ENCODE data around the gene PDE8B.

The PDE8B gene

DNA sequence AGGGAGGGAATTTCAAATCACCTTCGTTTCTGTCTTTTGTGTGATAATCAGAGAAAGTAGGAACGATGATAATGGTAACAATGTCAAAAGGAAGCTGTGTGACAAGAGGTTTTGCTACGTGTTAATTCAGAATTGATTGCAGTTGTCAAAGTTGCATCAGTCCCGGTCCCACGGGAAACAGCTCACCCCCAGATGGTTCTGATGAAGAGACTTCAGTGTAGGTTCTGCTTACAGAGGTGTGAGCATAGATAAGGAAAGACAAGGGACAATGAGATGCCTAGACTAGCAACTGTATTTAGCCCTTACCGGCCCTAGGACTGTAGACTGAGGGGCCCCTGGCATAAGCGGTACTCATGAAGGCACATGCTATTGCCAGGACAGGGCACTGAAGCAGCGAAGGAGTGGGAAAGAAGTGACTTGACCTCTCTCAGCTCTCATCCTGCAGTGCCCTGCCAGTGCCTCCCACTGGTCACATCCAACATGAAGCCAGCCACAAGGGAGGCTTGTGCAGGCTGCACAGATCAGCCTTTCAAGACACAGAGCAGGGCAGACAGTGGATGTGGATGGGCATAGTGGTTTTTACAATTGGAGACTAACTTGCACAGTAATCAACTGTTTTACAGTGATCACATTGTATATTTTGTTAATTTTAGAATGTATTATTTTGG lies 21.1 kb downstream of the PDE8B start:
- Mint-ChIP-seq H3K36me3 (ENCODE audit: low read depth) (no peaks in the 10 kb centered on the region), H3K4me3 (no peak overlapping the region), H3K27me3 (peaks cover 41% of the 10 kb centered on the region), H3K4me1 (ENCODE audit: low read depth) (peaks cover 4% of the 10 kb centered on the region), H3K9me3 (peaks cover 7% of the 10 kb centered on the region), H3K27ac (no peak overlapping the region)
- DNase-seq: no peak

DNA sequence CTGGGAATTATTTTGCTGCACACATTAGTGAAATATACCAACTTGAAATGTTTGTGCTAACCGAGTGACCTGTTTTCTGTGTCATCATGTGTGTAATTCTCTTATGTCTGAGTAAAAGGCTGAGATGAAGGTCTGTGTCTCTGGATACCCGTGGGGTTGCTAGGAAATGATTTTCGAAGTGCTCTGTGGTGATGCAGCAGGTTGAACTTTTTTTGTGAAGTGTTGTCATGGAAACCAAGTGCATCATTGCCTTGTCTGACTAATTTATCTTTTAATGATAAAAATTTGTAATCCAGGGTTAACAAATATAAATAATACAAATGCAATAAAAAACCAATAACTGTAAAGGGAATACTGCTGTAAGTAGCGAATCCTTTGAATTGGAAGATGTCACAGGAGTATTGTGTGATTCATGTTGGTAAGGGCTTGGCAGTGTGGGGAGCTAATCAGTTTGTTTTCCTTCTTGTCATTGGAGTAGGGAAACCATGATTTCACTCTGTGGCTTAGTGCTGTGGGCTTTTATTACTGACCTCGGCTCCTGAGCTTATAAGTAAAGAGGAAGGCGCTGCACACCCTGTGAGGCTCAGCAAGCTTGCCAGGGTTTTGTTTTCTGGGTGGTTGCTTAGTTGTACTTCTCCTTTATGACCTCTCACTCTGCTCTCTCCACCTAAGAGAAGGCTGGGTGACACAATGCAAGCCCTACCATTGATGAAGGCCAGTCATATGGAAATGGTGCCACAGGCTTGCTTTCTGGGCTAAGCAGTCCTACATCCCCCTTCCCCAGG lies 22.3 kb downstream of the PDE8B start:
- Mint-ChIP-seq H3K27me3 (peaks cover 41% of the 10 kb centered on the region), H3K27ac (no peak overlapping the region), H3K4me1 (ENCODE audit: low read depth) (peaks cover 4% of the 10 kb centered on the region), H3K4me3 (no peak overlapping the region), H3K9me3 (peaks cover 7% of the 10 kb centered on the region), H3K36me3 (ENCODE audit: low read depth) (no peaks in the 10 kb centered on the region)
- DNase-seq: no peak

DNA sequence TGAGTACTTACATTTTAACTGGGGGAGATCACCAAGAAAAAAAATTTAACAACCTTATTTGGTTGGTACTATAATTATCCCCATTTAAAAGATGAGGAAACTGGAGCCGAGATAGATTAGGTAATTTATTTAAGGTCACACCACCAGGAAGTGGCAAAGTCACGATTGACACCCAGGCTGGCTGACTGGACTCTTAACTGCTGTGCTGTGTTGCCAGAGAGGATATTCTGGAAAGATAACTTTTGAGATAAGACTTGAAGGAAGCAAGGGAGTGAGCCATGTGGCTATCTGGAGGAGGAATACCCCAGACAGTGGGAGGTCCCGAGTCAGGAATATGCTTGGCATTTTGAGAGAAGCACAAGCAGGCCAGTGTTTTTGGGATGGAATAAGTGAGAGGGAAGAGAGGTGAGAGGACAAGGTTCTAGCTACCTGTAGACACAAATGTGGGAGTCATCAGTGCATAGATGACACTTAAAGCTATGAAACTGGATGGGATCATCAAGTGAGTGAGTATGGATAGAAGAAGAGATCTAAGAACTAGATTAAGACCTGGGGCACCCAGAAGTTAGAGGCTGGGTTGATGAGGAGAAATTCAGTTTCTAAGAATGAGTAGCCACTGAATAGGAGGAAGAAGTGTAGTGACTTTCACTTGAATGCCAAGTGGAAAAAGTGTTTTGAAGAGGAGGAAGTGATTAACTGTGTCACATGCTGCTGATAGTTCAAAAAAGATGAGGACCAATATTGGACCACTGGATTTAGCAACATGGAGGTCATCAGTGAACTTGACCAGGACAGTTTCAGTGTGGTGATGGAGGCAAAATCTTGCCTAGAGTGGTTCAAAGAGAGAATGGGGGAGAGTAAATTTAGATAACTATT lies 25.6 kb downstream of the PDE8B start:
- H3K36me3 Mint-ChIP-seq (ENCODE audit: low read depth): no peaks in the 10 kb centered on the region
- H3K4me3 Mint-ChIP-seq: no peak overlapping the region
- H3K4me1 Mint-ChIP-seq (ENCODE audit: low read depth): no peaks in the 10 kb centered on the region
- H3K27ac Mint-ChIP-seq: no peak overlapping the region
- H3K27me3 Mint-ChIP-seq: peaks cover 37% of the 10 kb centered on the region
- DNase-seq: no peak
- no peaks in the 10 kb centered on the region for H3K9me3 Mint-ChIP-seq

DNA sequence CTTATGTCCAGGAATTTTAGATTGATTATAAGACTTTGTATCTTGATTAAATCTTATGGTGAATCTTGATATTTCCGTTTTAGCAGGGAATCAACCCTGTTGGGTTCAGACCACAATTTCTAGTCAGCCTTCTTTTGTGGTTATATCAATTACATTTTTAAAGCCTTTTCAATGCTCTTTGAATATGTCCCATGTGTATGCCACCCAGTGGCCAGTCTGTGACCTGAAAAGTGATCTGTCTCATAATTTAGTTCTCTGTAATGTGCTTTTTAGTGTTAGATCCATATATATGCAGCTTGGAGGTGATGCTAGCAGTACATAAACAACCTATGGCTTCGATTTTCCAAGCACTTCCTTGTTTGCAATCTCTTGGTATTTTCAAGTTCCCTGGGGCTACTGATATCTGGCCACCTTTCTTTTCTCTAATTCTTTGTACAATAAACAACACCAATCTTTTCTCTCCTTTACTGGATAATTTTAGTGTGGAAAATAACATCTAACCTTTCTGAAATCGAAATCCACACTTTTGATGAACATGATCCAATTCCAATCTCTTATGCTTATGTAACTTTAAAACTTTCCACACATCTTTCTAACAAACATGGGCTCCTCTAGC lies 28.8 kb downstream of the PDE8B start:
- Mint-ChIP-seq H3K27me3 (peaks cover 31% of the 10 kb centered on the region), H3K4me1 (ENCODE audit: low read depth) (no peaks in the 10 kb centered on the region), H3K36me3 (ENCODE audit: low read depth) (no peaks in the 10 kb centered on the region), H3K9me3 (no peaks in the 10 kb centered on the region), H3K27ac (no peak overlapping the region), H3K4me3 (no peak overlapping the region)
- DNase-seq: no peak

DNA sequence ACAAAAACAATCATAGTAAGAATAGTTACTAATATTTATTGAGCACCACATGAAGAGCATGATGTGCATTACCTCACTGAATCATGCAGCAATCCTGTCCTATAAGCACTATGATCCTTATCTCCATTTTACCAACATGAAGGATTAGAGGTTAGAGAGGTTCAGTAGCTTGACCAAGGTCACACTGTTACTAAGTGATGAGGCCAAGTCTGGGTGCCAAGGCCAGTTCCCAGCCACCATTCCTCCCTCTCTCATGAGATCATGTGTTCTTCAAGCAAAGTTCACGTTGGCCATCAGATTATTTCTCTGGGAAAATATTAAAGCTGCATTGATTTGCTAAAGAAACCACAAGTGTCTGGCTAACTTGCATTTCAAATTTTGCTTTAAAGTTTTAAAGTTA lies 31.0 kb downstream of the PDE8B start:
- DNase-seq: no peak
- Mint-ChIP-seq H3K4me1 (ENCODE audit: low read depth) (no peaks in the 10 kb centered on the region), H3K9me3 (no peaks in the 10 kb centered on the region), H3K27me3 (peaks cover 15% of the 10 kb centered on the region), H3K27ac (no peak overlapping the region), H3K36me3 (ENCODE audit: low read depth) (no peaks in the 10 kb centered on the region), H3K4me3 (no peak overlapping the region)

DNA sequence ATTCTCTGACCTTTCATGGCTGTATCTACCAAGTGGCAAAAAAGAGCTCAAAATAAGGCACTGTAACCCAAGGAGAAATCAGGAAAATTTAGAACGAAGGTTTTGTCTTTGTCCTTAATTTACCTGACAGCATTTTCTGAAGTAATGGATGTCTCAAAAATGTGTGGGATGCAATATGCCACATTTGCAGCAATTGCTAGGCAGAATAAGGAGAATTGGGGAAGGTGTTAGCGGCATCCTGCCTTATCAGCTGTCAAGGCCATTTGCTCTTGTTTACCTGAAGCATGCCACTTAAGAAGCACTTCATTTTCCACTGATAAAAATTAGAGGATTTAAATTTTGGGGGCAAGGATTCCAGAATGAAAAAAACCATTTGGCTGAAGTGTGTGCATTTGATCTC lies 39.0 kb downstream of the PDE8B start:
- Mint-ChIP-seq H3K4me1 (ENCODE audit: low read depth) (no peaks in the 10 kb centered on the region), H3K4me3 (no peak overlapping the region), H3K9me3 (no peaks in the 10 kb centered on the region), H3K27me3 (peaks cover 10% of the 10 kb centered on the region), H3K27ac (no peak overlapping the region), H3K36me3 (ENCODE audit: low read depth) (no peaks in the 10 kb centered on the region)
- DNase-seq: no peak

DNA sequence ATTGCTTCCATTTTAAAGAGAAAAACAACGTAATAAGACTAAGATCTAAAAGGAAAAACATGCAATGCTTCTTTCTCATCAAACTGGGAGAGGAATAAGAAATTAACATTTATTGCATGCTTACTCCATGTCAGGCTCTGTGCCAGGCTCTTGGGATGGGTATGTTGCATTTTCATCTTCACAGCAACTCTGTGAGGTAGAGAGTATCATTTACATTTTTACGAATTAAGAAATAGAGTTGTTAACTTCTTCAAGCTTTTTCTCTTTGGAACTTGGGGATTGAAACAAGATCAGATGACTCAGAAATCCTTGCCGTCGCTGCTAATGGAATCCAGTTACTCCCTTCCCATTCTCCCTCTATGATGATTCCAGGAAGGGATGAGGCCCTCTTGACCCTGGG lies 39.5 kb downstream of the PDE8B start:
- Mint-ChIP-seq H3K27ac (no peak overlapping the region), H3K4me1 (ENCODE audit: low read depth) (no peaks in the 10 kb centered on the region), H3K9me3 (no peaks in the 10 kb centered on the region), H3K4me3 (no peak overlapping the region), H3K27me3 (peaks cover 13% of the 10 kb centered on the region), H3K36me3 (ENCODE audit: low read depth) (no peaks in the 10 kb centered on the region)
- DNase-seq: no peak

DNA sequence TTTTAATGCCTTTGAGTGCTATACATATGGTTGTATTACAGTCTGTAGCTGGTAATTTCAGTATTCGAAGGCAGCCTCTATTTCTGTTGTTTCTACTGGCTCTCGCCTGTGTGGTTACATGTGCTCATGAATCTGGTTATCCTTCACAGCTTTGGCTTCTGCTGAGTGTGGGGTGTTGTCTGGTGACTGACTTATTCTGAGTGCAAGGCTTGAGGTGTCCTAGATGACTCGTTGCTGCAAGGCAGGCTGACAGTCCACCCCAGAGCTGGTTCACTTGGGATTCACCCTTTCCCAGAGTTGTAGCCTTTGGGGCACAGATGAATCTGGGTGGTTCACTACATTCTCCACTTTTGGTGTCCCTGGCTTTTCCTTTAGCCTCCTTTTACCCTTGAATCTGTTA lies 41.4 kb downstream of the PDE8B start:
- no peak for DNase-seq
- Mint-ChIP-seq H3K9me3 (no peaks in the 10 kb centered on the region), H3K4me1 (ENCODE audit: low read depth) (no peaks in the 10 kb centered on the region), H3K4me3 (no peak overlapping the region), H3K36me3 (ENCODE audit: low read depth) (no peaks in the 10 kb centered on the region), H3K27me3 (peaks cover 24% of the 10 kb centered on the region), H3K27ac (no peak overlapping the region)

DNA sequence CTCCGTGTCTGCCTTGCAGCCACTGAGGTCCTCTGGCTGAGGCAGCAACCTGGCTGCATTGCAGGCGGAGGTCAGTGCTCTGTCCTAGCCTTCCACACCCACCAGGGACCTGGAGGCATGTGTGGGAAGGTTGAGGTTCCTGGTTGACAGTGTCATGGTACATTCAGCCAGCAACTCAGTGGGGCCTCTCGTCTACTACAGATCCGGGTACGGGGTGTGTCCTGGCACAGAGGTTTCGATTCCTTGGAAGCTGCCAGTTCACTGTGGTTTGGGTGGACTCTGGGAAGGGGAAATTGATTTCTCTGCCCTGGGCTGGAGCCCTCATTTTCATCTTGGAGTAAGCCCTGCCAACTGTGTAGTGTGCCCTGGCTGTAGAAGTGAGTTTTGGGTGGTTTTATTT lies 45.1 kb downstream of the PDE8B start:
- no peak overlapping the region for H3K4me3 Mint-ChIP-seq
- peaks cover 42% of the 10 kb centered on the region for H3K27me3 Mint-ChIP-seq
- no peak overlapping the region for H3K27ac Mint-ChIP-seq
- no peaks in the 10 kb centered on the region for H3K9me3 Mint-ChIP-seq
- no peak for DNase-seq
- H3K4me1 Mint-ChIP-seq (ENCODE audit: low read depth): peaks cover 5% of the 10 kb centered on the region
- no peaks in the 10 kb centered on the region for H3K36me3 Mint-ChIP-seq (ENCODE audit: low read depth)

DNA sequence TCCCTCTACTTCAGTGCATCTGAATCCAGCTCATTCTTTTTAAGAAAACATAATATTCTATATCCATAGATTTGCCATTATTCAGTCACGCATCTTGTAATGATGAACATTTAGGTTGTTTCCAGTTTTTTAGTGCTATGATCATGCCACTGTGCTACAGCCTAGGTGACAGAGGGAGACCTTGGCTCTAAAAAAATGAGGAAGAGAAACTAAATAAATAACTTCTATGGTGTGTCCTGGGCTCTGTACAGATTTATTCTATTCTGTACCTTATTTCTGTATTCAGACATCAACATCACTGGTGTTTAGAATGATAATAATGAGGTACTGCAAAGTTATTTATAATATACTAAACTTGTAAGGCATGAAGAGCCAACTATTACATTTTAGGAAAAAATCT lies 45.9 kb downstream of the PDE8B start:
- H3K36me3 Mint-ChIP-seq (ENCODE audit: low read depth): no peaks in the 10 kb centered on the region
- DNase-seq: no peak
- peaks cover 42% of the 10 kb centered on the region for H3K27me3 Mint-ChIP-seq
- H3K27ac Mint-ChIP-seq: no peak overlapping the region
- no peaks in the 10 kb centered on the region for H3K9me3 Mint-ChIP-seq
- H3K4me1 Mint-ChIP-seq (ENCODE audit: low read depth): peaks cover 5% of the 10 kb centered on the region
- H3K4me3 Mint-ChIP-seq: no peak overlapping the region

DNA sequence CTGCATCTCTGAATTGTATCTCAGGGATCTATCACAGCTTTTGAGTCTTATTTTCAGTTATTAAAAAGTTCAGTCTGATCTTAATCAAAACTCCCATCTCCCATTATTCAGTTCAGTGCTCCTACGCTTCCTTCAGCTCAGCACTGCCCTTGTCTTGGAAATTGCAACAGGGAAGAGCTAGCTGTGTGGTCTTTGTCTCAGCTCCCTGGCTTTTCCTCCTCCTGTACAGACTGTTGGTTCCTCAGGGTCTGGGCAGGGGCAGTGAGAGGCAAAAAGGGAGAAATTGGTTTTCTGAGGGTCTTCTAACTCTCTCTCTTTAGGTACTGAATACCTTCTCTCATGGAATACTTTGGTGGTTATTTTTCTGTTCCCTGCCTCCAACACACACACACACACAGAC lies 48.2 kb downstream of the PDE8B start:
- H3K4me1 Mint-ChIP-seq (ENCODE audit: low read depth): peaks cover 5% of the 10 kb centered on the region
- no peak overlapping the region for H3K27ac Mint-ChIP-seq
- no peaks in the 10 kb centered on the region for H3K9me3 Mint-ChIP-seq
- DNase-seq: no peak
- peaks cover 35% of the 10 kb centered on the region for H3K27me3 Mint-ChIP-seq
- H3K4me3 Mint-ChIP-seq: no peak overlapping the region
- no peaks in the 10 kb centered on the region for H3K36me3 Mint-ChIP-seq (ENCODE audit: low read depth)

DNA sequence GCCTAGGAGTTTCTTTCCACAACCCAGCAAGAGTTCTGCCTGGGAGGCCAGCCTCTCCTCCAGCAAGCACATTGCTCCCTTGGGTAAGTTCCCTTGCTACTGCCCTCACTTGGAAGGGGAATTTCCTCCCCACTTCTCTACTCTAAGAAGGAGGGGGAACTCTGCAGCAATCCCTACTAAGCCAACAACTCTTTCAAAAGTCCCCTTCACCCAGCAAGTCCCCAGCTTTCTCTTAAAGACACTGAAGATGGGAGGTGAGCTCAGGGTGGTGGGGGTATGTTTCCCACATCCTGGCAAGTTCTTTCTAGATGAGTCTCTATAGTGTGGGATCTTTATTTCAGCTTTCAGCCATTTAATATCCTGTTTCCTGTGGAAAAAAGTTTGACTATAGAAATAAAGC lies 49.0 kb downstream of the PDE8B start:
- no peak overlapping the region for H3K27ac Mint-ChIP-seq
- no peak for DNase-seq
- no peaks in the 10 kb centered on the region for H3K36me3 Mint-ChIP-seq (ENCODE audit: low read depth)
- H3K4me3 Mint-ChIP-seq: no peak overlapping the region
- H3K27me3 Mint-ChIP-seq: peaks cover 31% of the 10 kb centered on the region
- H3K4me1 Mint-ChIP-seq (ENCODE audit: low read depth): peaks cover 5% of the 10 kb centered on the region
- H3K9me3 Mint-ChIP-seq: no peaks in the 10 kb centered on the region

DNA sequence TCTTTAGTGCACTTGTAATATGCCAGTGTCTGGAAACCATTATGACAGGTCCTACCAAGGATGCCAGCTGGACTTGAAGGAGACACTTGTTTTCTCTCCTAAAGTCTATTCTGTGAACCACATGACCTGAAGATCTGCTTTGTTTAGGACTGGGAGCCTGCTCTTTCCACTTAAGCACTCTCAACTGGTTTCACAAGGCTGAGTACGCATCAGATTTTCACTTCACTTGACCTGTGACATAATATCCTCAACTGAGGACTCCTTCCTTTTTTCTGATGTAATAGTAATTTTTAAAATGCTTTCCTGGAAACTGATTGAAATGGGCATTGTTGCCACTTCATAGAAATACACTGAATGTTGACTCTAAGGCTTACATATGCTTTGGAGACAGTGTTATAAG lies 52.2 kb downstream of the PDE8B start:
- H3K36me3 Mint-ChIP-seq (ENCODE audit: low read depth): no peaks in the 10 kb centered on the region
- no peak overlapping the region for H3K4me3 Mint-ChIP-seq
- H3K4me1 Mint-ChIP-seq (ENCODE audit: low read depth): peaks cover 7% of the 10 kb centered on the region
- H3K9me3 Mint-ChIP-seq: no peaks in the 10 kb centered on the region
- H3K27me3 Mint-ChIP-seq: peaks cover 15% of the 10 kb centered on the region
- H3K27ac Mint-ChIP-seq: no peak overlapping the region
- DNase-seq: no peak

DNA sequence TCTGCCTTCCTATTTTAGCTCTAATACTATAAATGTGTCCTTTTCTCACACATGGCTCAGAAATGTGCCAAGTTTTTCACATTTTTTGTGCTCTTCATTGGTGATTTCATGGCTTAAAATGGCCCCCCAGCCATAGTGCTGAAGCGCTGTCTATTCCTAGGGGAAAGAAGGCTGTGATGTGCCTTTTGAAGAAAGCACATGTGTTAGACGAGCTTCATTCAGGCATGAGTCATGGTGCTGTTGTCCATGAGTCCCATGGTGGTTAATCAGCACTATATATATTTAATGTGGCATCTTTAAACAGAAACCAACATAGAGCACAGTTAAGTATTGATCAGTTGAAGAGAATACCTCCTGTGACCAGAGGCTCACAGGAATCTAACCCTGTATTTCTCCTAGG lies 55.8 kb downstream of the PDE8B start:
- no peak overlapping the region for H3K4me3 Mint-ChIP-seq
- H3K9me3 Mint-ChIP-seq: no peaks in the 10 kb centered on the region
- no peaks in the 10 kb centered on the region for H3K36me3 Mint-ChIP-seq (ENCODE audit: low read depth)
- no peak for DNase-seq
- peaks cover 18% of the 10 kb centered on the region for H3K27me3 Mint-ChIP-seq
- H3K27ac Mint-ChIP-seq: no peak overlapping the region
- peaks cover 2% of the 10 kb centered on the region for H3K4me1 Mint-ChIP-seq (ENCODE audit: low read depth)

Measured in activated T-cell treated with anti-CD3 and anti-CD28 coated beads, Interleukin-2, amount 50 U/mL, for 24 hours (primary cell).